Iris pigment epithelial cell (primary cell): Measurements from ENCODE around the gene CCNL1.
"Not testable (repeated sequence)": the region's sequence is repeated elsewhere in the genome, so short reads cannot be mapped to it uniquely, and the experiment has no call there.

ENCODE experiments used
- DNase-seq: peaks from one replicate; pipeline ENCODE4 v3.0.0-alpha.2; 2011; ENCODE audit warnings: low read depth

CCNL1 gene

DNA sequence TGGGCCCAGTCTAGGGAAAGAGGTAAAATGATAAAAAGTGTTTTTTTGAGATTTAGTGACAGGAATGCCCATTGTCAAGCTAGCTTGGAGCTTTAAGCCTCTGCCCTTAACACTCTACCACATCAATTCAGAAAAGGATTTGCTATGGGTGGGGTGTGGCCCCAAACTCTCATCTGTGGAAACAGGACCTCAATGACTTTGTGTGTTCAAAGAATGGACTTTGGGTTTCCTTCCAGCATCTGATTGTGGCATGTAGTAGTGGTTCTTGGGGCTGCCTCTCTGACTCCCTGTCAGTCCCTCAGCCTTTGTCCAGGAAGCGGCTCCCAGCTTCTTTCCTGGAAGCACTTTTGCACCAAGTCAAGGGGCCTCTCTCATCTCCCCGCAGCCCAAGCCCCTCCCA is 56.1 kb downstream of the CCNL1 start:
- no peak for DNase-seq

DNA sequence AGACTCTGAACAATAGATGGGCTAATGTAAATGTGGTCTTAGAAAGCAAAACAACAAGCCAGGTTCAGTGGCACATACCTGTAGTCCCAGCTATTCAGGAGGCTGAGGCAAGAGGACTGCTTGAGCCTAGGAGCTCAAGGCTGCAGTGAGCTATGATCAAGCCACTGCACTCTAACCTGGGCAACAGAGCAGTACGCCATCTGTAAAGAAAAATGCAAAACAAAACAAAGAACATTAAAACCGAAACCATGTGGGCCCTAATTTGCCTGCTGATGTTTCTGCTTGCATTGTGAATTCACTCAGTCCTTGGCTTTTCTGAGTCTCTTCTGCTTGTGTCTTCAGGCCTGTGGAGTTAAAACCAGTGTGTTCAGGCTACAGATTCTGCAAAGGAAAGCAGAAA is 56.7 kb downstream of the CCNL1 start:
- no peak for DNase-seq

DNA sequence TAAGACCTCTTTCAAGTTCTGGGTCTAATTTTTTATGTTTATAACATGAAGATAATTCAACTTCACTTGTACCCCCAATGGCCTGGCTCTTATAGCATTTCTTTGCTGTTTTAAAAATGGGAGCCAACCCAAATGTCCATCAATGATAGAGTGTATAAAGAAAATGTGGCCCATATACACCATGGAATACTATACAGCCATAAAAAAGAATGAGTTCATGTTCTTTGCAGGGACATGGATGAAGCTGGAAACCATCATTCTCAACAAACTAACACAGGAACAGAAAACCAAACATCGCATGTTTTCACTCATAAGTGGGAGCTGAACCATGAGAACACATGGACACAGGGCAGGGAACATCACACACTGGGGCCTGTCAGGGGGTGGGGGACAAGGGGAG is 57.4 kb downstream of the CCNL1 start:
- not testable (repeated sequence) for DNase-seq

DNA sequence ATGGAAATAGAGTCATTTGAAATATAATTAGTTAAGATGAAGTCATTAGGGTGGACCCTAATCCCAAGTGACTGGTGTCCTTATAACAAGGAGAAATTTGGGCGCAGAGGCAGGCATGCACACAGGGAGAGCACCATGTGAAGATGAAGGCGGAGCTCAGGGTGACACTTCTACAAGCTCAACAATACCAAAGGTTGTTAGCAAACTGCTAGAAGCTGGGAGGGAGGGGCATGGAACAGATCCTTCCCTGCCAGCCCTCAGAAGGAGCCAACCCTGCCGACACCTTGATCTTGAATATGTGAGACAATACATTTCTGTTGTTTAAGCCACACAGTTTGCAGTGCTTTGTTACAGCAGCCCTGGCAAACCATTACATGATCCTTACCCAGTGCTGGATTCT is 57.8 kb downstream of the CCNL1 start:
- no peak for DNase-seq

DNA sequence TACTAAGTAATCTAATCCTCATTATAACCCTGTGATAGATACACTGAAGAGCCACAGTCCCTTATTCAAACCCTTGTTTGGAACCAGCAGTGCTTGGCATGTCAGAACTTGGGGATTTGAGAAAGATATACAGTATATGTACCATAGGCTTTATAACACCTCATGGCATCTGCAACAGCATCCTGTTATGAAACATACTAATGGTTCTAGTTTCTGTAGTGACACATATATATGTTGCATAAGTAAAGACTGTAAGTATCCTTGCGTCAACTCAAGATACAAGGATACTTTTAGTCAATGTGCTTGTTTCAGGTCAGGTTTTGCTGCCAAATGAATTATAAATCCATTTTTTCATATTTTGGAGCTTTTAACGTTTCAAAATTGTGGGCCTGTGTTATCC is 58.5 kb downstream of the CCNL1 start:
- DNase-seq: no peak

DNA sequence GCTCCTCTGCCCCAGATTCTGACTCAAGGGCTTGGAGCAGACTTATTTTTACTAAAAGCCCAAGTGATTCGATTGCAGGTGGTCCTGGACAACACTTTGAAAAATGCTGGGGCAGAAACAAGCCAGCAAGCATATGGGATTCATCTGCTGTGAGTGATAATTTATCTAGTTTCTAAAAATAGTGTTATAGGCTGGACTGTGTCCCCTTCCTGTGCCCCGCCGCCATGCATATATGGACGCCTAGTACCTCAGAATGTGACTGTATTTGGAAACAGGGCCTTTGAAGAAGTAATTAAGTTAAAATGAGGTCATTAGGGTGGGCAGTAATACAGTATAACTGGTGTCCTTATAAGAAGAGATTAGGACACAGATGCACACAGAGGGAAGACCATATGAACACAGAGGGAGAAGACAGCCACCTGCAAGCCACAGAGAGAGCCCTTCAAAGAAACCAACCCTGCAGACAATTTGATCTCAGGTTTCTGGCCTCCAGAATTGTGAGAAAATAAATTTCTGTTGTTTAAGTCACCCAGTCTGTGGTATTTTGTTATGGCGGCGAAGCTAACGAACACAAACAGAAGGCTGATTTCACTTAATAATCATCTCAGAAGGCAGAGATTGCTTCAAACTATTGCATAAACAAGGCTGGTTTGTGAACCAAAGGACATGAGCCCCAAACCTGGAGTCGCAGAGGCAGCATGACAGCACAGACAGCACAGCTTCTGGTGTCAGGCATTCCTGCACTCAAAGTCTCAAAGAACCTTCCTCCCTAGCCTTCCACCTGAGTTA is 59.1 kb downstream of the CCNL1 start:
- no peak for DNase-seq

DNA sequence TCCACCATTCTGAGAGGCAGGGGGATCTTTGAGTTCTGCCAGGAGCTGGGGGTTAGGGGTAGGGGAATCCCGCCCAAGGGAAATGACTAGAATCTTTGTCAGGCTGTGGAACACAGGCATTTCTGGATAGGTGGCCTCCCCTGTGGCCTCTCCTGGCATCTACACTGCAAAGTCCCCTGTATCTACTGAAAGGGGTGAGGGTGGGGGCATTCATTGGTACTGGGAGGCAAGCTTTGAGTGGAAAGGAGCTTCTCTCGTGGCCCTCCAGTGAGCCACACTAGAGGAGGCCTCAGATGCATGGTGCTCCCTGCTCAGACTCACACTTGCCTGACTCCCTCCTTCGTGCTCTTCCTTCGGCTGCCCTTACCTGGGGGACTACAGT is 59.9 kb downstream of the CCNL1 start:
- no peak for DNase-seq

DNA sequence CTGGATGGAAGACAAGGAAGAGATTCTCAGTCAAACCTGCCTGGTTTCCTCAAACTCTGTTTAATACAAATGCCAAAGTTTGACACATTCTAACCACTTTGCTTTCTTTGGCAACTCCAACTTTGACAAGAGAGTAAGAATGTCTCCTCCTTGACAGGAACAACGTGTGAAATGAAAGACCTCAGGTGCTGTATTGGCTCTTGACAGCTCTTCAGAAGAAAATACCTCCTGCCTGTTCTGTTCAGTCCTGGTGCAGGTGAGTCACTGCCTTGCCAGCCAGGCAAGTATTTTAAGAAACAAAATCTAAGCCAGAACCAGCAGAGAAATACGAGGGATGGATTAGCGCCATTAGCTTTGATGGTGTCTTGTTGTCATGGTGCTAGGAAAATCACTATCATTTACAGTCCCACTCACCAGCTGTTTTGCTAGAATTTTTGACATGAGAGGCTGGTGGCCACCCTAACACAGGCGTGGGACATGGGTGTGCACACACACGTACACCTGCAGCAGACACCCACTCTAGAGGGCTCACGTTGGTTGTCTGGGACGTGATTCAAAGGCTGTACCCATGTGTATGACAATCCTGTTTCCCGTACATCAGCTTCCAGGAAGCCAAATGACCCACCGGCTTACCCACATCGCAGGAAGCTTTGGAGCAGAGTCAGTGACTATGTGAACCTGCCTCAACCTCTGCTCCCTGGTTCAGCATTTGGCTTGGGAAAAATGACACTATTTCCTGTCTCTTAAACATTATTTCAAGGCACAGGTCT is 60.4 kb downstream of the CCNL1 start:
- peak; percentile 39 for DNase-seq

DNA sequence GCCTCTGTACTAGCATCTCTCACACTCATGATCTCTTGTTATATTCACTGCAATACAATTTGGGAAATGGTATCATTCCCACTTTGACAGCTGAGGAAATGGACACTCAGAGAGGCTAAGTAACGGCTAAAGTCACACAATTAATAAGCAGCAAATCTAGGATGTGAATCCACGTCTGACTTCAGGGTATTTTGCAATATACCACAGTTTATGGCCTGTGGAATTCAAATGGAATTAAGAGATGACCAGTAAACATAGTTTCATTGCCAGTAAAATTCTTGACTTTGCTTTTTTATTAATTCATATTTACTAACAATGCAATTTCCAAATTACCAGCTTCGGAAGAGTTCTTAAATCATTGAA is 61.1 kb downstream of the CCNL1 start:
- DNase-seq: peak; percentile 82

DNA sequence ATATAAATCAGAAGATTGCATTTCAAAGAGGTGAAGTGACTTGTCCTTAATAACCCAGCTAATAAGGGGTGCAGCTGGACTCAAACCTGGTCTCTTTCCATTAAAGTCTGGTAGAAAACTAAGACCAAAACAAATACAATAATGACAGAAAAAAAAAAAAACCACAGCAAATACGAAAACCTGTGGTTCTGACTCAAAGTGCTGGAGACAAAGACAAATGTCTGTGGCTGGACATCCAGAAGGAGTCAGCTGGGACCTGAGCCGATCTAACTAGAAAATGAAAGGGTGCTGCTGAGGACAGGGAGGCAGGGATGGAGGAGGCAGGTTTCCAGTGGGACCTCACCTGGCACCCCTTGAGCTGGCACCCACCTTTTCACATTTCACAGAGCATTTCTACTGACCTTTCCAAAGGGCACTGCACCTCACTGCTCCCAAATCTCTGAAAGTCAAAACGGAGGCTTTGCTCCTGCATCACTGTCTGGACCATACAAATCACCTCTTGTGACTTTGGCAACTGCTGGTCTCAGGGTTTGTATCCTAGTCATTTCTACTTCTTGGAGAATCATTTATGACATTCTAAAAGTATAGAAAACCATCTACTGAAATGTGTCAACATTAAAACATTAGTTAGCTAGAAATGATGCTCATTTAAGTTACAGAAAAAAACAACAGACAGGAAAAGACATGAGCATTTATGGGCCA is 61.7 kb downstream of the CCNL1 start:
- DNase-seq: no peak
